ENCODE measurements around the gene RASGRF1.

GRCh38 chr15:79094611-79095021, 4.0 kb upstream of the RASGRF1 start:
- TF ChIP-seq CTCF (optimal IDR thresholded peaks at IDR 0.05 in 1 of 3, IDR thresholded peaks at IDR 0.05 in 1 of 3, conservative IDR thresholded peaks at IDR 0.05 in 1 of 3; ENCODE audit: extremely low read depth in 1 of 3, insufficient read depth in 2 of 3, low read length in 3 of 3) (no peak), EZH2 (IDR thresholded peaks at IDR 0.05; ENCODE audit: low read length) (no peak)
